Adrenal gland (tissue), 12 donors: ENCODE measurements around the gene PRKN. TPM values are rescaled to one million over a fixed set of nuclear protein-coding genes. Genes with fewer than 3 reads are reported as not detected.
A peak's percentile ranks its signal among the peaks of the same experiment; 100 is the strongest.

ENCODE experiments used
- DNase-seq, 7 donors: peaks; one replicate each; pipeline ENCODE4 v3.0.0-alpha.2; 2019 to 2020
- H3K27ac ChIP-seq, 5 donors: fragments of 200-600 bp; sonication (generic) in 4 of 5; 1 replicate in 3 of 5; 2 replicates in 2 of 5; pipeline versions ENCODE4 v1.5.1 to v1.8.0; 2016 to 2020; ENCODE audit warnings: mild to moderate bottlenecking in 1 of 5
- H3K27me3 ChIP-seq: fragments of 200-600 bp; 2 replicates; pipeline ENCODE4 v1.8.0; 2021
- H3K36me3 ChIP-seq, 2 donors: fragments of 200-600 bp; replicated peaks in 1 of 2; 1 replicate in 1 of 2; 2 replicates in 1 of 2; pipeline versions ENCODE4 v1.5.1 to v1.8.0; 2018 to 2022
- H3K4me1 ChIP-seq, 2 donors: fragments of 200-600 bp; replicated peaks in 1 of 2; 1 replicate in 1 of 2; 2 replicates in 1 of 2; pipeline versions ENCODE4 v1.5.1 to v1.8.0; 2018 to 2021
- H3K4me3 ChIP-seq, 4 donors: fragments of 200-600 bp; sonication (generic) in 3 of 4; one replicate each; pipeline ENCODE4 v1.5.1; 2016 to 2018
- H3K9me3 ChIP-seq, 3 donors: fragments of 200-600 bp; sonication (generic) in 1 of 3; replicated peaks in 1 of 3; 1 replicate in 2 of 3; 2 replicates in 1 of 3; pipeline versions ENCODE4 v1.5.1 to v1.8.0; 2016 to 2021
- POLR2A ChIP-seq, 2 donors: fragments of 450-650 bp; IDR thresholded peaks; one replicate each; pipeline ENCODE4 v1.6.1; 2017; ENCODE audit warnings: antibody characterized with exemption in 2 of 2, mild to moderate bottlenecking in 2 of 2, moderate library complexity in 1 of 2
- WGBS, 4 donors: extraction: QIAGEN DNeasy Blood & Tissue Kit in 2 of 4; methylation state at CpG; one replicate each; pipeline versions ENCODE4 v1.1.5 to v1.1.7; 2013 to 2017; 5-methylcytosine and 5-hydroxymethylcytosine counted together
- intact Hi-C, 2 donors: fragments of 100-400 bp; cut with DNase I; formaldehyde crosslinking; loops; one replicate each; pipeline versions ENCODE4 v1.14.1 to v1.15.0; 2022 to 2023
- polyA plus RNA-seq, 3 donors: library from polyadenylated mRNA; stranded (reverse); fragments of 200-250 nt in 2 of 3; fragments of 350-450 nt in 1 of 3; fragmentation: Illumina TruSeq in 1 of 3; extraction: RNeasy Lipid Tissue Mini Kit (QIAGEN cat#74804) in 1 of 3; gene quantifications; one replicate each; pipeline ENCODE4 v1.2.3, GENCODE V29; 2013 to 2014
- total RNA-seq, 9 donors: library from RNA; depleted of rRNA in 4 of 9; stranded (reverse); fragments of >200 nt in 4 of 9; fragments of 120-200 nt in 1 of 9; fragmentation: NEBNext Ultra II Directional in 1 of 9; extraction: Animal tissue kit (Norgen Biotek cat#: 25700) in 1 of 9; gene quantifications; one replicate each; pipeline versions ENCODE4 v1.1.0 to v1.2.4, GENCODE V29; 2013 to 2023
- TF ChIP-seq, protein P1 (sequence below), 6 experiments: fragments of 450-650 bp in 4 of 6; fragments of 200-600 bp in 2 of 6; sonication (generic) in 1 of 6; IDR thresholded peaks; 1 replicate in 5 of 6; 2 replicates in 1 of 6; pipeline versions ENCODE4 v1.5.1 to v1.8.0; 2016 to 2021; ENCODE audit warnings: antibody characterized with exemption in 6 of 6, mild to moderate bottlenecking in 2 of 6, moderate library complexity in 1 of 6
- donor health status: healthy with polysubstance abuse.
- donor health status: Bipolar disorder and iron deficiency.
- donor health status: DM: yes; HTN: yes; CAD: no.
- donor health status: DM: no; HTN: no; CAD: no.
- donor health status: DM: no; HTN: no; CAD: no.
- donor health status: DM: yes; HTN: yes; CAD: no.

PRKN gene
- total and polyA plus RNA-seq, 12 donors, result 1.9 to 159 (median 13.3) TPM

DNA sequence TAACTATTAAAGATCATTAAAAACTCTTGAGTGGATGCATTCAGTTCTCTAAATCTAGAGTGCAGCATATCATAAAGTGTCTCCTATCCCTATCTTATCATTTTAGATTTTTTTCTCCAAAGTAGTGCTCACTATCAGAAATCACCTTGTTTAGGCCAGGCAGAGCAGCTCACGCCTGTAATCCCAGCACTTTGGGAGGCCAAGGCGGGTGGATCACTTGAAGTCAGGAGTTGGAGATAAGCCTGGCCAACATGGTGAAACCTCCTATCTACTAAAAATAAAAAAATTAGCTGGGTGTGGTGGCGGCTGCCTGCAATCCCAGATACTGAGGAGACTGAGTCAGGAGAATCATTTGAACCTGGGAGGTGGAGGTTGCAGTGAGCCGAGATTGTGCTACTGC, 368.9 kb downstream of the PRKN start:
- H3K4me1 ChIP-seq, result no peaks in the 10 kb centered on the region
- DNase-seq, result no peak
- TF ChIP-seq, protein P1, sequence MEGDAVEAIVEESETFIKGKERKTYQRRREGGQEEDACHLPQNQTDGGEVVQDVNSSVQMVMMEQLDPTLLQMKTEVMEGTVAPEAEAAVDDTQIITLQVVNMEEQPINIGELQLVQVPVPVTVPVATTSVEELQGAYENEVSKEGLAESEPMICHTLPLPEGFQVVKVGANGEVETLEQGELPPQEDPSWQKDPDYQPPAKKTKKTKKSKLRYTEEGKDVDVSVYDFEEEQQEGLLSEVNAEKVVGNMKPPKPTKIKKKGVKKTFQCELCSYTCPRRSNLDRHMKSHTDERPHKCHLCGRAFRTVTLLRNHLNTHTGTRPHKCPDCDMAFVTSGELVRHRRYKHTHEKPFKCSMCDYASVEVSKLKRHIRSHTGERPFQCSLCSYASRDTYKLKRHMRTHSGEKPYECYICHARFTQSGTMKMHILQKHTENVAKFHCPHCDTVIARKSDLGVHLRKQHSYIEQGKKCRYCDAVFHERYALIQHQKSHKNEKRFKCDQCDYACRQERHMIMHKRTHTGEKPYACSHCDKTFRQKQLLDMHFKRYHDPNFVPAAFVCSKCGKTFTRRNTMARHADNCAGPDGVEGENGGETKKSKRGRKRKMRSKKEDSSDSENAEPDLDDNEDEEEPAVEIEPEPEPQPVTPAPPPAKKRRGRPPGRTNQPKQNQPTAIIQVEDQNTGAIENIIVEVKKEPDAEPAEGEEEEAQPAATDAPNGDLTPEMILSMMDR (IDR thresholded peaks at IDR 0.05), result no peak
- TF ChIP-seq POLR2A (IDR thresholded peaks at IDR 0.05), result no peak
- H3K9me3 ChIP-seq, result no peaks in the 10 kb centered on the region
- H3K27me3 ChIP-seq, result no peaks in the 10 kb centered on the region
- no peak overlapping the region for H3K4me3 ChIP-seq
- H3K36me3 ChIP-seq, result no peaks in the 10 kb centered on the region
- WGBS, 4 donors, result 88 to 95% (median 92%) methylated on average over 4 of the region's 4 CpGs
- intact Hi-C loops, result no loop called here
- no peak overlapping the region for H3K27ac ChIP-seq

DNA sequence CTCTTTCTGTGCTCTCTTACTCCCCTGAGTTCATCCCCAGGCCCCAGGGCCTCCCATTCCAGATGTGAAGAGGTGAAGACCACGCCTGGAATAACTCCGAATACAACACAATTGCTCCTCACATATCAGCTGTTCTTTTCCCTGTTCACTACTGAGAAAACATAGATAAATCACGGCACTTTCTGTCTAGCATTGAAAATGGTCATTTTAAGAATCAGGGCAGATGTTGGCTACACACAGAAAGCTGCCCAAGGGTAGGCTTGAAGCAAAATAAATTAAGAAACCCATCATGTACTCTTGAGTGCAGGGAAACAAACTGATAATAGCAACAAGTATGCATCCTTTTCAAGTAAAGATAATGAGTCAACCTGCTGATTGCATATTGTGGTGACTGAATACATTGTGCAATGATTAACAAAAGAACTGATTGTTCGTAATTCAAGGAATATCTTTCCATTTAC, 382.5 kb downstream of the PRKN start:
- TF ChIP-seq POLR2A (IDR thresholded peaks at IDR 0.05), result no peak
- TF ChIP-seq, protein P1 (IDR thresholded peaks at IDR 0.05), result no peak
- no peak overlapping the region for H3K27ac ChIP-seq
- no peaks in the 10 kb centered on the region for H3K9me3 ChIP-seq
- H3K27me3 ChIP-seq, result no peaks in the 10 kb centered on the region
- H3K4me1 ChIP-seq, result peaks cover 0 to 13% of the 10 kb centered on the region in 2 donors
- WGBS, 4 donors, result 59 to 73% (median 68%) methylated on average over 4 of the region's 4 CpGs
- no peaks in the 10 kb centered on the region for H3K36me3 ChIP-seq
- DNase-seq, result no peak
- H3K4me3 ChIP-seq, result no peak overlapping the region
- intact Hi-C loops, result no loop called here

DNA sequence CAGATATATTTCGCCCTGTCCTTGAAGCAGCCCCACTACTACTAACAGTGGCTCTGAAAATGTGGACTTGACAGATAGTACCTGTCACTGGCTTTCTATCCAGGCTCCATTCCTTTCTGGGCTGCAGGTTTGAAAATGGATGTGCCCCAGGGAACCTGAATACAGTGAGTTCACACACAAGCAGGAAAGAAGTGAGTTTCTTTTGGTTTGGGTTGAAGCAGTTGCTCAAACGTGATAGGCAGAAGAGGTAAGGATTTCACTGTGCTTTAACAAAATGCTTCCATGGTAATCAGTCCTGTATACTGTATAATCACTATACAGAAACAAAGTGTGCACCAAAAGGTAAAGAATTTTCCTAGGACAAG, 382.9 kb downstream of the PRKN start:
- no peaks in the 10 kb centered on the region for H3K9me3 ChIP-seq
- DNase-seq, result no peak
- no peak for TF ChIP-seq POLR2A (IDR thresholded peaks at IDR 0.05)
- TF ChIP-seq, protein P1 (IDR thresholded peaks at IDR 0.05), result no peak
- H3K36me3 ChIP-seq, result no peaks in the 10 kb centered on the region
- H3K4me3 ChIP-seq, result no peak overlapping the region
- WGBS, 4 donors, result 69 to 90% (median 75%) methylated on average over 2 of the region's 2 CpGs
- intact Hi-C loops, result no loop called here
- H3K27ac ChIP-seq, result no peak overlapping the region
- H3K27me3 ChIP-seq, result no peaks in the 10 kb centered on the region
- H3K4me1 ChIP-seq, result peaks cover 0 to 13% of the 10 kb centered on the region in 2 donors

DNA sequence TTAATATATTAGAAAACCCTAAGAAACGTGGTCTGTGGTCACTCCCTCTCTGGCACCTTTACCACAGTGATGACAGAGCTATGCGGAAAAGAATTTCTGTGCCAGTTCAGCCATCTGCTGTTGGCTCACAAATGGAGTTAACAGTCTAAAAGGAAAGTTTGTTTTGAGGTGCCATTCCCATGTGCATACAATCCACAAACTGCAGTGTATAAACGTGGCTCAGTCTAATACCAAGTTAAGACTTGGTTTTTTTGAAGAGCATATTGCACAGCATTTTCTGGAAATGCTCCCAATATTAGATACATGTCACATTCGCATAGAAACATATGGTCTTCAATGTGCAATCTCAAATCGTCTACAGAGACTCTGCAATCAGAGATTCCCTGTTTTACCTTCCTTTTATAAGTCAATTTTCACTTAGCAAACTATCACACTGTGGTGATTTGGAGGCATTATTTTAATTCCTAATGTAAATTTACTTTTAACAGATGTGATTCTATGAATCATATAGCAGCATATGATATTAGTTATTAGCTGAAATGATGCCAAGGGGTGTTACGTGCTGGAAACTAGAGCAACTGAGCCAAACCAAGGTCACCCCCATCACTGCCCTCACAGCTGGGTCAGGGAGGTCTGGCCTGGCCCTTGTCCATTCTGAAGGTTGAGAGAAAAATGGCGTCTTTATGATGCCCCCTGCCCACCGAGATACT, 383.5 kb downstream of the PRKN start:
- Histone ChIP-seq H3K9me3 (no peaks in the 10 kb centered on the region), H3K4me1 (peaks cover 0 to 13% of the 10 kb centered on the region in 2 donors), H3K27ac (no peak overlapping the region), H3K4me3 (no peak overlapping the region), H3K27me3 (no peaks in the 10 kb centered on the region), H3K36me3 (no peaks in the 10 kb centered on the region)
- 65 to 82% (median 66%) methylated on average over 8 of the region's 8 CpGs for WGBS, 4 donors
- intact Hi-C loops, result no loop called here
- no peak for TF ChIP-seq POLR2A (IDR thresholded peaks at IDR 0.05)
- TF ChIP-seq, protein P1 (IDR thresholded peaks at IDR 0.05), result no peak
- DNase-seq, result peak in 1 of 7 donors; percentile 6
